Dermis microvascular lymphatic vessel endothelial cell (primary cell): ENCODE data around the gene CMPK2. TPM values are rescaled to one million over a fixed set of nuclear protein-coding genes. Genes with fewer than 3 reads are reported as not detected.

Experiments used
- DNase-seq, 2 donors: peaks; one replicate each; pipeline versions ENCODE4 v3.0.0 to v3.0.0-alpha.2; 2010; ENCODE audit warnings: low read depth in 2 of 2
- total RNA-seq: library from RNA; depleted of rRNA; stranded (reverse); fragments of >200 nt; gene quantifications from 2 replicates; pipeline ENCODE4 v1.2.1, GENCODE V29; 2014

Gene CMPK2
- total RNA-seq, 1 donor from 2014 or later, result 0.64 TPM

GRCh38 chr2:6813573-6813972, 52.1 kb downstream of the CMPK2 start:
- DNase-seq, result no peak

- DNase-seq, result no peak
Measured at GRCh38 chr2:6812857-6813530, 52.7 kb downstream of the CMPK2 start.

- DNase-seq, result no peak
Measured at GRCh38 chr2:6810961-6811360, 54.7 kb downstream of the CMPK2 start.

DNA sequence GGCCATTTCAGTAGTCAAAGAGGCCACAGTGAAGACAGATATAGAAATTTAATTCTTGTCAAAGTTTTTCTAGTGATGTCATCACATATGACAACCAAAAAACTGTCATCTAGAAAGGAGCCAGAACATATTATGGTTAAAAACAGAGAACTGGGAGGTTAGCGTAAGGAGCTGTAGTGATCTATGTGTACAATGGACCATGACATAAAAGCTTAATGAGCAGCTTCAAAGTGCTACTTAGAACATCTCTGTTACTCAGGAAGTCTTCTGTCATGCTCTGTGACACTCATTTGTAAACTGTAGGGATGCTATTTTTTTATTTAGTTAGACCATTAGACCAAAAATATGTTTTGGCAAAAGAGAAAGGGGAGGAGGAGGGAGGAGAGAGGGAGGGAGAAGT, 57.3 kb downstream of the CMPK2 start:
- DNase-seq, result no peak

DNA sequence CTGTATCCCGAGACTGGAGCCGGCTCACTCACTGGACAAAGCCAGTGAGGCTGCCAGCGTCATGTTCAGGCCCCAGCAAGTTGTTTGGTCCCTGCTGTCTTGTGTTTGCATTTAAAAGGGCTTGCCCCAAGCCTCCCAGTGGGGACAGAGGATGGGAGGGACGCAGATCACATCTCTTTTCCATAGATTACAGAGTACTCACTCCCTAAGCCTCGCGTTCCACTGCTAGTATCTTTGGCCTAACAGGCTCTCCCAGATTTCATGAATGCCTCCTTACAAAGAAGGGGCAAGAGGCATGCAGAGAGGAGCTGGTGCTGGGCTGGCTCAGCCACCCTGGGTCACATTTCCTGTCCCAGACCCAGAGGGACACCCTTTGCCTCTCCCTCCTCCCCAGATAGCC, 59.1 kb downstream of the CMPK2 start:
- DNase-seq, result no peak

DNA sequence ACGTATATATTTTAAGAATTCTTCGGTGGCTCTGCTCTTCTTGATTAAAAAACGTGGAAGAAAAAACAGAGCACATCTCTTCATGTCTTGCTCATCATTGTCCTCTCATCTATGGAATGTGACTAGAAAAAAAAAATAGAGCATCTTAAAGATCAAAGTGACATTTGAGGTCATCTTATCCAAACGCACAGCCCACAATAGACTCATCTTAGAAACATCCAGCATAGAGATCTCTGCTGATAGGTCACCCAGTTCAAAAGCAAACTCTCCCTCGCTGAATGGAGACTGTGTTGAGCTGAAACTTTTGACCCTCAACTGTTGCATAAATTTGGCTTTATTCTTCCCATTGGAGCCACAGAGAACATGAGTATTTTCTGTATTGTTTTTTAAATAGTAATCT, 65.2 kb downstream of the CMPK2 start:
- no peak for DNase-seq

Other genes with a start within 250 kb of the CMPK2 start
- 0.25 and 0.39 TPM in 2 replicates for gene RSAD2, start 11.9 kb upstream of the CMPK2 start, total RNA-seq
- gene RNF144A, start 51.5 kb upstream of the CMPK2 start, total RNA-seq, result 10.5 and 12.3 TPM in 2 replicates